Suprapubic skin (tissue), 4 donors: ENCODE data around the gene HDGFL3.

ENCODE experiments used
- CTCF ChIP-seq, 2 donors: fragments of 200-600 bp in 1 of 2; fragments of 450-650 bp in 1 of 2; sonication (generic) in 1 of 2; IDR thresholded peaks; one replicate each; pipeline ENCODE4 v1.5.1; 2016 to 2019; ENCODE audit warnings: antibody characterized with exemption in 2 of 2, mild to moderate bottlenecking in 1 of 2, moderate library complexity in 1 of 2
- POLR2A ChIP-seq, 2 donors: fragments of 450-650 bp; IDR thresholded peaks; one replicate each; pipeline ENCODE4 v1.6.1; 2017; ENCODE audit warnings: antibody characterized with exemption in 2 of 2, mild to moderate bottlenecking in 2 of 2, moderate library complexity in 2 of 2
- POLR2AphosphoS5 ChIP-seq, 3 donors: sonication (generic); formaldehyde crosslinking; IDR thresholded peaks; one replicate each; pipeline ENCODE4 v1.6.1; 2017; ENCODE audit warnings: antibody characterized with exemption in 3 of 3

- no peak for TF ChIP-seq POLR2AphosphoS5 (IDR thresholded peaks at IDR 0.05)
- no peak for TF ChIP-seq CTCF (IDR thresholded peaks at IDR 0.05)
- no peak for TF ChIP-seq POLR2A (IDR thresholded peaks at IDR 0.05)
Measured at GRCh38 chr15:83207009-83207659, 489 bp downstream of the HDGFL3 start.
